Type B pancreatic cell (in vitro differentiated cells): ENCODE measurements around the gene CHAF1B. TPM values are rescaled to one million over a fixed set of nuclear protein-coding genes. Genes with fewer than 3 reads are reported as not detected.
"Not testable (repeated sequence)": the region's sequence is repeated elsewhere in the genome, so short reads cannot be mapped to it uniquely, and the experiment has no call there.

ENCODE experiments used
- DNase-seq: peaks from one replicate; pipeline ENCODE4 v3.0.0; 2021; ENCODE audit warnings: mixed read lengths; ENCODE audit not compliant: unreplicated experiment; ENCODE audit errors: extremely low spot score
- H3K27ac Mint-ChIP-seq: 2 replicates; pipeline ENCODE4 v1.8.0; 2021; ENCODE audit warnings: mild to moderate bottlenecking, mixed read lengths
- H3K27me3 Mint-ChIP-seq: 2 replicates; pipeline ENCODE4 v1.8.0; 2021; ENCODE audit warnings: mixed read lengths
- H3K36me3 Mint-ChIP-seq: 2 replicates; pipeline ENCODE4 v1.8.0; 2021; ENCODE audit warnings: mixed read lengths
- H3K4me1 Mint-ChIP-seq: one replicate; pipeline ENCODE4 v1.8.0; 2021; ENCODE audit warnings: mixed read lengths; ENCODE audit not compliant: unreplicated experiment
- H3K4me3 Mint-ChIP-seq: 2 replicates; pipeline ENCODE4 v1.8.0; 2021; ENCODE audit warnings: mild to moderate bottlenecking, mixed read lengths
- H3K9me3 Mint-ChIP-seq: 2 replicates; pipeline ENCODE4 v1.8.0; 2021; ENCODE audit warnings: mixed read lengths
- CTCF ChIP-seq: fragments of 200-600 bp; sonication (generic); conservative IDR thresholded peaks from 2 replicates; pipeline ENCODE4 v1.5.0; 2021; ENCODE audit warnings: antibody characterized with exemption, mild to moderate bottlenecking
- total RNA-seq: library from RNA; stranded (reverse); gene quantifications from 2 replicates; pipeline ENCODE4 v1.2.1, GENCODE V29; 2021; ENCODE audit warnings: low replicate concordance

Gene CHAF1B
- total RNA-seq, 1 donor from 2014 or later = 17.1 TPM

DNA sequence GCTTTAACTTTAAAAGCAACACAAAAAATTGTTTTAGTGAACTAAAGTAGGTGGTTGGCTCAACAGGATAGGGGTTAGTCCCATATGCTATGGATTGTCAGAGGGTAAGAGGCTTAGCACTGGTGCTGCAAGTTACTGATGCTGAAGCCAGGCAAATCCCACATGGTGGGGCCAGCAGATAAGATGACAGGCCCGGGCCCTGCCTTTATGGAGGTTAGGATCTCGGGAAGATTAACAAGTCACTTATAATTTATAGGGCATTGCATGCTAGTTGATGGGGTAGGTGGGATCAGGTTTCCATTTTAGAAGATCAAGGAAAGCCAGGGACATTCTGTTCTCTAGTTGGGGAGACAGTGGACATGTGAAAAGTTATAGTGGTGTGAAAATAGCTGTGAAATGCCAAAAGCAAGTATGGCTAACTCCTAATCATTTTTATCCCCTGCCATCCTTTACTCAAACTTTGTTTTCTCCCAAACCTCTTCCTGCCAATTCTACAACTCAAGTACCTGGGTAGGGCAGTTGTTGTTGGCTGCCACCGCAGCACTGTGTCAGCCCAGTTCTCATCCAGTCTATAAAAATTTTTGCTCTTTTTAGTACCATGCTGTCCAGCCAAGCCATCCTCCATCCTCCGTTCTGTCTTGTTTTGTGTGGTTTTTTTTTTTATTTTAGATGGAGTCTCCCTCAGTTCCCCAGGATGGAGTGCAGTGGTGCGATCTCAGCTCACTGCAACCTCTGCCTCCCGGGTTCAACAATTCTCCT lies 10.3 kb downstream of the CHAF1B start:
- peaks cover 18% of the 10 kb centered on the region for H3K36me3 Mint-ChIP-seq
- H3K4me1 Mint-ChIP-seq = peaks cover 7% of the 10 kb centered on the region
- no peak for DNase-seq
- no peak overlapping the region for H3K4me3 Mint-ChIP-seq
- no peak overlapping the region for H3K27ac Mint-ChIP-seq
- no peak for TF ChIP-seq CTCF
- H3K9me3 Mint-ChIP-seq = no peaks in the 10 kb centered on the region
- H3K27me3 Mint-ChIP-seq = no peaks in the 10 kb centered on the region

GRCh38 chr21:36396325-36396724 lies 11.1 kb downstream of the CHAF1B start:
- no peak for DNase-seq
- no peak overlapping the region for H3K4me3 Mint-ChIP-seq
- H3K36me3 Mint-ChIP-seq = peaks cover 16% of the 10 kb centered on the region
- H3K9me3 Mint-ChIP-seq = no peaks in the 10 kb centered on the region
- no peak for TF ChIP-seq CTCF
- H3K4me1 Mint-ChIP-seq = peaks cover 7% of the 10 kb centered on the region
- H3K27ac Mint-ChIP-seq = no peak overlapping the region
- no peaks in the 10 kb centered on the region for H3K27me3 Mint-ChIP-seq

DNA sequence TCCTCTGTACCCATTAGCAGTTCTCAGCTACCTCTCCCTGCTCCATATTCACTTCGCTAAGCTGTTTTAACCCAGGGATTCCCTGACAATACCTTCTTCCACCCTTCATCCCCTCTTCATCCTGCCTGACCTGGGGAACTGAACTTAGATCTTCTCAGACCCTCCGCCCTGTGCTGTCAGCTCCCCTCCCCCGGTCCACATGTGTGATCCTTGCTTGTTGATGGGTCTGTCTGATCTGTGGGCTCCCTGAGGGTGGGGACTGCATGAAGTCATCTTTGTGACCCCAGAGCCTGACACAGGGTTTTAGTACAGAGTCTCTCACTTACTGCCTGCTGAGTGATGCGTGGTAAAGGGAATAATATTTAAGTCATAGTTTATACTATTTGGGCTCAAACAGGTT lies 11.8 kb downstream of the CHAF1B start:
- TF ChIP-seq CTCF = no peak
- no peak for DNase-seq
- no peaks in the 10 kb centered on the region for H3K27me3 Mint-ChIP-seq
- H3K27ac Mint-ChIP-seq = no peak overlapping the region
- H3K4me3 Mint-ChIP-seq = no peak overlapping the region
- peaks cover 14% of the 10 kb centered on the region for H3K36me3 Mint-ChIP-seq
- H3K4me1 Mint-ChIP-seq = peaks cover 7% of the 10 kb centered on the region
- no peaks in the 10 kb centered on the region for H3K9me3 Mint-ChIP-seq

DNA sequence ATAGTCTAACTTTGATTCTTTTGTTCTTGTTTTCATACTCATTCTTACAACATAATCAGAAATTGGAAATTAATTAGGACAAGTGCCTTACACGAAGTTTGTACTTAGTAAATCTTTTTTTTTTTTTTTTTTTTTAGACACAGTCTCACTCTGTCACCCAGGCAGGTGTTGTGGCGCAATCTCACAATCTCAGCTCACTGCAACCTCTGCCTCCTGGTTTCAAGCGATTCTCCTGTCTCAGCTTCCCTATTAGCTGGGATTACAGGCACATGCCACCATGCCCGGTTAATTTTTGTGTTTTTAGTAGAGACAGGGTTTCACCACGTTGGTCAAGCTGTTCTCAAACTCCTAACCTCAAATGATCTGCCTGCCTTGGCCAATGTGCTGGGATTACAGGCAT lies 12.4 kb downstream of the CHAF1B start:
- no peak for DNase-seq
- Mint-ChIP-seq H3K9me3 (no peaks in the 10 kb centered on the region), H3K4me1 (peaks cover 7% of the 10 kb centered on the region), H3K4me3 (no peak overlapping the region), H3K36me3 (peaks cover 18% of the 10 kb centered on the region), H3K27ac (no peak overlapping the region), H3K27me3 (no peaks in the 10 kb centered on the region)
- TF ChIP-seq CTCF = no peak

- H3K27ac Mint-ChIP-seq, H3K4me3 Mint-ChIP-seq, DNase-seq, H3K4me1 Mint-ChIP-seq, H3K27me3 Mint-ChIP-seq, H3K9me3 Mint-ChIP-seq: not testable (repeated sequence)
- H3K36me3 Mint-ChIP-seq = peaks cover 25% of the 10 kb centered on the region
Observed at GRCh38 chr21:36399736-36400135, 14.5 kb downstream of the CHAF1B start.

- Mint-ChIP-seq H3K4me3 (no peak overlapping the region), H3K27me3 (no peaks in the 10 kb centered on the region), H3K27ac (no peak overlapping the region), H3K4me1 (peaks cover 7% of the 10 kb centered on the region), H3K36me3 (peaks cover 25% of the 10 kb centered on the region), H3K9me3 (no peaks in the 10 kb centered on the region)
- DNase-seq = no peak
- TF ChIP-seq CTCF = no peak
Observed at GRCh38 chr21:36400719-36401118, 15.5 kb downstream of the CHAF1B start.
